ENCODE results near the gene RIMBP2.

The RIMBP2 gene

DNA sequence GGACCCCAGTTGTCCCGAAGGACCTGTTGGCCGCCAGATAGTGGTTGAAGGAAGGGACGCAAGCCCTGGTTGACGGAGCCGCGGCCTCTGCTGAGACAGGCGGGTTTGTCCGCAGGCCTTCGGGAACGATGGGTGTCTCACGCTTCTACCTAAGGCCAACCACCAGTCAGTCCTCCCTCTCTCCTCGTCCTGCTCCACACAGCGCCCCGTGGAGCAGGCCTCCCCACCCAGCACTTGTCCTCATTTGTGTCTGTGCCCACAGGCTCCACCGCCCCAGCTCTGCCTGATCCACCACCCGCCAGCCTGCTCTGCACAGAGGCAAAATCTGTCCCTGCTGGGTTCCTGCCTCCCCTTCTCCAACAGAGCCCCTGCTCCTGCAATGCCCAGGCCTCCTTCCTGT lies 41.0 kb downstream of the RIMBP2 start:
- DNase-seq = no peak

DNA sequence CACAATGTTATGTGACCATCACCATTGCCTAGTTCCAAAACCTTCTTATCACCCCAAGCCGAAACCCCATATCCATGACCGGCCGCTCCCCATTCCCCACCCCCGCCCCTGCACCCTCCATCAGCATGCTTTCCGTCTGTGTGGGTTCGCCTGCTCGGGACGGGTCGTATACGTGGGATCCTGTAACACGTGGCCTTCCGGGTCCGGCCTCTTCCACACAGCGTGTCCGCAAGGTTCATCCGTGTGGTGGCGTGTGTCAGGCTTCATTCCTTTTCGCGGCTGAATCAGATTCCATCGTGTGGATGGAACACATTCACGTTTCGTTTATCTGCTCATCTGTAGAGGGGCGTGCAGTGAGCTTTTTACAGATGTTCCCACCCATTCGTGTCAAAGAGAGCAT lies 41.4 kb downstream of the RIMBP2 start:
- no peak for DNase-seq

DNA sequence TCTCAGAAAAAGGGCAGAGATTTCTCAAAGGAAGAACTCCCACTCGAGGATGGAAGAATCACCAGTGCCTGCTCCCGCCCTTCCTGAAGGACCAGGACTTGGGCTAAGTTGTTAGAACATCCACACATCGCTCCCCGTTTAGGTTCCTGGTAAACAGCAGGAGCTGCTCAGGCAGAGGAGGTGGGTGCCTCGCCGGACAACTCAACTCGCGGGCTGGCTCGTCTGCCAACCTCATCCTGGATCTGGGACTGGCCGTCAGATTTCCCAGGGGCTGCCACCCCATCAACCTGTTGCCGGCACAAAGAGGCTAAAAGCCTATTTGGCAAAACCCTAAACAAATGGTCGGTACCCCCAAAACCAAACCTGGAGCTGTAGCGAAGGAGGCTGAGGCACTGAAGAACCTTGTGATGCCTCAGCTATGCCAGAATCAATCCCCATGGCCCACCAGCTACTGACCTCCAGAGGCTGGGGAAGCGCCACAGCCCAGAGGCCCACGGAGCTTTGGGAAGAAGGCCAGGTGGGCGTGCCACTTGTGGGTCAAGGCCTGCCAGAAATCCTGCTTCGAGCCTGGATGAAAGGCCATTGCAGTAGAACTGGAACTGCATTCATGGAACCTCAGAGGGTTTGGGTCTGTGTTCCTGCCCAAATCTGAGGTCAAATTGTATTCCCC lies 42.9 kb downstream of the RIMBP2 start:
- DNase-seq = no peak

DNA sequence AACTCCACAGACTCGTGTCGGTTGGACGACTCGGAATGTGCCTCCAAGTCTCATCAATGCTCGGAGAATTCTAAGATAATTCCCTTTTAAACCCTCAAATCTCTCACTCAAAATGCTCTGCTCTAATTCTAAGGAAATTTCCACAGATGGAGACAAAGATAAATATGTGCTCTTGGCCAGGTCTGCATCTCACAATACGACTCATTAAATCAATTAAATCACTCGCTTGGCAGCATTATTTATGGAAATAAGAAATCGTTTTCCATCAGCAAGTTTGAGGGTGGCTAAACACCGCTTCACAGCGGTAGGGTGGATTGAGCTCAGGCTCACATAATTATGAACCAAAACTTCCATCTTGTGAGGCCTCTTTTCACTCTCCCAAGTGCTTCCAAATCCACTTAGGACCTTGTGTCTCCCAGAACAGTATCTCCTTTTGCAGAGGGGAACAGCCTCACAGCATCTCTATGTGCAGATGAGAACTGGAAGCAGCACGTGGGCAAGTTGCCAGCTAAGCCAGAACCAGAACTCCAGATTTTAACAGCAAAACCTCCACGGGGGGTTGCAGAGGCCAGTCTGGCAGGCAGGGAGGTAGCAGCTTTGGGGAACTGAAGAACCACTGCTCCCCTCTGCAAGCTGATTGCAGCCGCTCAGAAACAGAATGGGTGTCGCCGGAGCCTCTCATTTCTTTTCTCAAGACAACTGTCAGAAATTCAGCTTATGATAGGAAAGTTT lies 43.8 kb downstream of the RIMBP2 start:
- no peak for DNase-seq

DNA sequence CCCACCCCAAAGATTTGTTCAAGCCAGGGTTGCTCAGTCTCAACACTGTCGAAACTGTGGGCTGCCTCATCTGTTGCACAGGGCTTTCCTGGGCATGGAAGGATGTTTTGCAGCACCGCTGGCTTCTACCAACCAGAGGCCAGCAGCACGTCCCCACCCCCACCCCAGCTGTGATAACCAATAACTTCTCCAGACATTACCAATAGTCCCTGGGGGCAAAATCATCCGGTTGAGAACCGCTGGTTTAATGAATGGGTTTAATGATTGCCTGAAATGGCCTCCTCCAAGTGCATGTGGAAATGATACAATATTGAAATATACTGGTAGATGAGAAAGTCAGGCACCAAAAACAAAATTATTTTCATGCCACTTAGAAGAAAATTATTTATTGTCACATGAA lies 44.5 kb downstream of the RIMBP2 start:
- DNase-seq = no peak

DNA sequence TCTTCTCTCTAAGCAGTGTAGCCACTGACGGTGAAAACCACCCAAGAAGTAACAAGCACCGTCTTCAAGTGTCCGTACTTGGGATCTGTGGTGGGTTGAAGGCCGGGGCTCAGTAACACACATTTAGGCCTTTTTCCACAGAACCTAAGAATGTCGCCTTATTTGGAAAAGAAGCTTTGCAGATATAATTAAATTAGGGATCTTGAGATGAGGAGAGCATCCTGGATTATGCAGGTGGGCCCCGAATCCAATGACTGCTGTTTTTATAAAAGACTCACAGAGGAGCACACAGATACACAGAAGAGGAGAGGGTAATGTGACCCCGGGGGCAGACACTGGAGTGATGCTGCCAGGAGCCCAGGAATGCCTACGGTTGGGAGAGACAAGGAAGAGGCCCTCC lies 46.3 kb downstream of the RIMBP2 start:
- DNase-seq = no peak

DNA sequence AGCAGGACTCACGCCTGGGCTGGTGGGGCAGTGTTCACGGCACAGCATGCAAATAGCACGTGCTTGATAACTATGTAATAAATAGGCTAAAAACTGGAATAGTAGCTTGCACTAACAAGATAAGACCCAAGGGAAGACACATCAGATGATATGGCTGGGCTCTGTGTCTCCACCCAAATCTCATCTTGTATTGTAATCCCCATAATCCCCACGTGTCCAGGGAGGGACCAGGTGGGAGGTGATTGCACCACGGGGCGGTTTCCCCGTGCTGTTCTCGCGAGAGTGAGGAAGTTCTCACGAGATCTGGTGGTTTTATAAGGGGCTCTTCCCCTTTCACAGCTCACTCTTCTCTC lies 46.9 kb downstream of the RIMBP2 start:
- DNase-seq = no peak

DNA sequence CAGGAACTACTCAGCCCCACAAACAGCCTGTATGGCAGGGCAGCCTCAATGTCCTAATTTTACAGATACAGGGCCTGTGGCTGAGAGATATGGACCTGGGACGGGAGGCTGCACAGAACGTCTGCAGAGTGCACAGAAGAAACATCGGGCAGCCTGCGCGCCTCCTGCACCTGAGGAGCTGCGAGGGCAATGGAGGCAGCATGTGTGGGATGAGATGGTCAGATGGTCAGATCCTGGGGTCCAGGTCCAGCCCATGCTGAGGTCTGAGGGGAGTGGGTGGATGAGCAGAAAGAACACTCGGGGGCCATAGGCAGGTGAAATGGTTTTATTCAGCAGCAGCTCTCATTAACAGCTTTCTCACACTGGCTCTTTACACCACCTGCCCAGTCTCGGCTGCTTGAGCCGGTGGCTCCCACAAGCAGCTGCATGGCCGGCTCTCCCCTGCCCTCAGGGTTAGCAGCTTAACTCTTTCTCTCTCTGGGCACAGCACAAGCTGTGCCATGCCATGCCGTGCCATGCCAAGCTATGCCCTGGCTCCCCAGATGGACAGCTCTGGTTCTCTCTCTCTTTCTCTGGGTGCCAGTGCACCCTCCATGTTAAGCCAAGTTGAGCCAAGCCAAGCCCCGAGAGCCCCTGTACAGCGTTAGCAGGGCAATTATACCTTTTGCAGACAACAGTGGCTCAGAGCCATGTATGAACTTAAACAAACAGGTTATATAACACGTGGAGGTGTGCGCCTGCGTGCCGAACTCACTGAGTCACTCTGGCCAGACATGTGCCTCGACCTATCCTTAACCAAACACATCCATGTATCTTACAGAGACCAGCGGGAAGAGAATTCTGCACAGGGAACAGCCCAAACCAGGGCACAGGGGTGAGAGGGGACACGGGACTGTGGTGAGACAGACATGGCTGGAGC lies 47.6 kb downstream of the RIMBP2 start:
- DNase-seq = no peak

DNA sequence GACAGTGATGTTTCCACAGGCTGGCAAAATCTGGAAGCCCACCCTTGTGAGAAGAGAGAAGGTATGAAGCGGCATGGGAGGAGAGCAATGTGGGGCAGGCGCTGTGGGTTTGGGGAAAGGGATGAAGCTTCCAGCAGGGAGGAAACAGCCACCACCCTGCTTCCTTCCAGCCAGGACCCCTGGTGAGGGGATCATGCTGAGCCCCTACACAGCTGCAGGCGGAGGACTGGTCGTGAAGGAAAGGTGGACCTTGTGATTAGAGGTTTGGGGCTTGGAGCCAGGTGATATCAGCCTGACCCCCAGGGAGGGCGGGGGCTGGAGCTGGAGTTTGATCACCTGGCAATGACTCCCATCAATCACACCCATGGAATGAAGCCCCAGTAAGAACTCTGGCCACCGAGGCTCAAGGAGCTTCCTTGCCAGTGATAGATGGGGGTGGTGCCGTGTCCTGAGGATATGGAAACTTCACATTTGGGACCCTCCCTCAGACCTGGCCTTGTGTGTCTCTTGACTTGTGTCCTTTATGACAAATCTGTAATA lies 48.6 kb downstream of the RIMBP2 start:
- DNase-seq = no peak

DNA sequence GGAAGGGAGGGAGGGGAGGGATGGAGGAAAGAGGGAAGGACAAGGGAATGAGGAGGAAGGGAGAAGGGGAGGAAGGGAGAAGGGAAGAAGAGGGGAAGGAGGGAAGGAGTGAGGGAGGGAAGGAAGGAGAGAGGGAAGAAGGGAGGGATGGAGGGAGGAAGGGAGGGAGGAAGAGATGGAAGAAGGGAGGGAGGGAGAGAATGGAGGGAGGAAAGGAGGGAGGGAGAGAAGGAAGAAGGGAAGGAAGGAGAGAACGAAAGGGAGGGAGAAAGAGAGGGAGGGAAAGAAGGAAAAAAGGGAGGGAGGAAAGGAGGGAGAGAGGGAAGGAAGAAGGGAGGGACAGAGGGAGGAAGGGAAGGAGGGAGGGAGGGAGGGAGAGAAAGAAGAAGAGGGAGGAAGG lies 49.5 kb downstream of the RIMBP2 start:
- DNase-seq = no peak

DNA sequence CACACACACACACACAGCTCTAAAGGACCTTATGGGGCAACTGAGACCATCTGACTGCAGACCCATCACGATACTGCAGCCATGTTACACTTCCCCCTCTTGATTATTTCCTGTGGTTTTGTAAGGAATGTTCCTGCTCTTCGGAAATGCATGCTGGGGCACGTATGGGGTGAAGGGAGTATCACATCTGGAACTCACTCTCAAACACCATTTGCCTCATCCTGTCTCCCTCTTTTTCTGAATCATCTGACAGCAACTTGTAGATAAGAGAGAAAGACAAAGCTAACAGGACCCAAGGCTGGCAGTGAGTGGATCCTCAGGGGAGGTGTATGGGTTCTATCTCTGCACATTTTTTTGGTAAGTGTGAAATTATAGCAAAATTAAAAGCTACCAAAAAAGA lies 50.3 kb downstream of the RIMBP2 start:
- DNase-seq = no peak

DNA sequence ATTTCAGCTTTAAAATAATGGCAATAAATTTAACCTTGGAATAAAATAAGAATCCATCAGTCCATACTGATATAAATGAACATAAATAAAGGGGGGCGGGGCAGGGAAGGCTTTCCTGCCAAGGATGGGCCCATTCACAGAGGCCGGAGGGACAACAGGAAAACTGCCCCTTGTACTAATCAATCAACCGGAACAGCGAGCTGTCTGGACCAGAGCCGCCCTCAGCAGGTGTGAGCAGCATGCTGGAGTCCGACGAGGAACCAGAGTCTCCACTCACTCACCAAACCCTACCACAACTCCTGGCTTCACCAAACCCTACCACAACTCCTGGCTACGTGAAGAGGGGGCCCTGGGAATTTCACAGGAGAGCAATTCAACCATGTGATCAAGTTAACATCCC lies 51.3 kb downstream of the RIMBP2 start:
- DNase-seq = no peak

DNA sequence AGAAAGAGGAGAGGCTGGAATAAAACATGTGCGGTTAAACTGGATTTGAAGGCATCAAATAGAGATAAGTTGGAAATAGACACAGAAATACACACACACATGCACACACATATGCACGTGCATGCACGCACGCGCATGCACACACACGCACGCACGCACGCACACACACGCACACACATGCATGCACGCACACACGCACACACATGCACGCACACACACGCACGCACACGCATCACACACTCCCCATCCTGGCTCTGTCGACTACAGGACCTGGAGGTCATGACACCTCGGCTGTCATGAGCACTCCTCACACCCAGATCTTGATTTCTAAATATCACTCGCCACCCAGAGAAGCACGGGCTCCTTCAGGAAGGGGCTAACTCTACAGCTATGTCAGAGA lies 51.8 kb downstream of the RIMBP2 start:
- DNase-seq = no peak

DNA sequence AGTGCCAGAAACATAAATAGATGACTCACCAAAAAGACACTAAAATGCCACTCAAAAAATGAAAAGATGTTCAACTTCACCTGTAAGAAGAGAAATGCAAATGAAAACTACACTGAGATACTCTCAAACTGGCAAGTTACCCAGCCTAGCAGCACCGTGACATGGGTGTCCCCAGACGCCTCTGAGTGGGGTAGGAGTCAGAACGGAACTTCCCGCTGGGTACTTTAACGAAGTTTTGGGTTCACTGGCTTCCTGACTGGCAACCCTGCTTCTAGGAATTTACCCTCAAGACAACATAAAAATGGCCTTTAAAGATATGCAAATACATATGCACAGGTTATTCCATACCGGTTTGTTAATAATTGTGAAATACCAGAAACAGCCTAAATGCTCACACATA lies 52.6 kb downstream of the RIMBP2 start:
- DNase-seq = no peak

DNA sequence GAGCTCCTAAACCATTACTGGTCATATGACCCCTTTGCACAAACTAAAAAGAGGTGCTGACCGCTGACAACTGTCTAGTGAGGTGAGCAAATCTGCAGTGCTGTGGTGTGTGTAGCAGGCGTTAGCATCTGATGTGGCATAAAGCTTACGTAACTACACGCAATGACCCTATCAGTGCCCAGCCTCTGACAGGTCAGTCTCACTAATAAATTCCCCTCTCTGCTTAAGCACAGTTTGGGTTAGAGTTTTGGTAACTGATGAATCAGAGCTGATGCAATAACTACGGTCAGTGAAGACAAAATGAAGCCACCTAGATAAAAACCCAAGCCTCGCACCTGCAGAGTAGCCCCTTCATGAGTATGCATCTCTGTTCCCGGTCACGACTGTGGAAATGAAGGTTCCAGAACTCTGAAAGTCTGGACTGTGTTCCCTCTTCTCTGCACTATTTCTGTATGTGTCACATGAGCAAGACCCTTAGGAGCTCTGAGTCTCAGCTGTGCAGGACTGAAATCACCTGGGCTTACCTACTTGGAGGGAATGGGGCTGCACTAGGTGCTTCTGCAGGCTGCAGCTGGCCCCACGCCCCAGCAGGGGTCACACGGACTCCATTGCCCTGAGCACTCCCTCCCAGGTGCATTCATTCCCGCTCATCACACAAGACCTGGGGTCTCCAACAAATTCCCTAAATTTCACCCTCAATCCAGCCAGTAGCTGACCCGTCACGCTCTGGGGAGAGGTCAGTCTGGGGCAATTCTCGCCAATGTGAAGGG lies 54.4 kb downstream of the RIMBP2 start:
- no peak for DNase-seq

DNA sequence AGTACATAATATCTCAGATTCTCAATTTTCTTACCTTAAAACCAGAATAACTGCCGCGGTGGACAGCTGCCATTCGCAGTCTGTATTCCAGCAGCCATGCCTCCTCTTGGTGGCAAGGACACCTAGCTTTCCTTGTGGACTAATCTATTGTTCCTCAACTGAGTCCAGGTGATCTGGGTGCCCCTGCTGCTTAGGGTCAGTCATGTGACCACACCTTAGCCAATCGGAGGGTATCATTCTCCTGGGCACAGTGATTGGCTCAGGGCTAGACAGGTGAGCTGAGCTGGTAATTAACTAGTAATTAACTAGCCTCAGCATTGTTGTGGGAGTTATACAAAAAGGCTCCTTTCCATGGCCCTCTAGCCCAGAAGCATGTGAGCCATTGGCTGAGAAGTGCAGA lies 55.0 kb downstream of the RIMBP2 start:
- DNase-seq = no peak

DNA sequence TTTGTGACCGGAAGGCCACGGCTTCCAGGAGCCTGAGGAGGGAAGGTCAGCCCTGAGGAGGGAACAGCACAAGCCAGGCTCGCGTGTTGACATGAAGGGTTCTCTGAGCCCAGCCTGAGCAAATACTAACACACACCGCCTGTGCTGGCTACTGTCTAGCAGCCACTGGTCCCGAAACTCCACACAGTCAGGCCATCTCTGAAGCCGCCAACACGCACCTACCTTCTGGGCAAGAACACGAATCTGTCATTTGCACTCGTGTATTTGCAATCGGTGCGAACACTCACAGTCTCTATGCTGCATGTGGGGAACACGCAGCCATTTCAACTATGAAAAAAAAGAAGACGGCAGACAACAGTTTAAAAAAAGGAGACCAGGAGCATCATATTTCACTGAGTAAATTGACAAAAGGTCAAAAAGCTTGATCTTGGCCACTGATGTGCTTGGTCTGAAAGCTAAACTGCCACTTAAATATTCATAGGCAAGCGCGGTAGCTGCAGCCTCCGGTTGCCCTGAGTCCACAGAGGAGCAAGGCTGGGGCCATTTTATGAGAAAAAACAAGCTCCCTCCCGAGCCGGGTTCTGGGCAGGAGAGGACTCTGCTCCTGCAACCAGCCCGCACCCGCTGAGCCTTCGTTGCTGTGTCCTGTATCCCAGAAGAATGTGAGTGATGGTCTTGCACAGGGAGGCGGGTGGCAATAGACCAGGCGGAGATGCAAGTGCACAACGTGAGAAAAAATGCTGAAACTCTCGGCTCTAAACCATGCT lies 57.8 kb downstream of the RIMBP2 start:
- DNase-seq = no peak

DNA sequence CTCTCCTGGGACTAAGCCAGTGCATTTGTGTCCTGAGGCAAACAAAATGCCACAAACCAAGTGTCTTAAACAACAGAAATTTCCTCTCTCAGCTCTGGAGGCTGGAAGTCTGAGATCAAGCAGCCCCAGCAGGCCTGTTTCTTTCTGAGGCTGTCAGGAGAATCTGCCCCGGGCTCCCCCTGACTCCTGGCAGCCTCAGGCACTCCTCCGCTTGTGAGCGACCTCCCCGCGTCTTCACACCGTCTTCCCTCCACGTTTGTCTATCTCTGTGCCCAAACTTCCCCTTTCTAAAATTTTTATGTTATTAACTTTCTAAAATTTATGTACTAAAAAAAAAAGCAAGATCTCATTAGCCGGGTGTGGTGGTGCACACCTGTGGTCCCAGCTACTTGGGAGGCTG lies 59.7 kb downstream of the RIMBP2 start:
- DNase-seq = no peak

DNA sequence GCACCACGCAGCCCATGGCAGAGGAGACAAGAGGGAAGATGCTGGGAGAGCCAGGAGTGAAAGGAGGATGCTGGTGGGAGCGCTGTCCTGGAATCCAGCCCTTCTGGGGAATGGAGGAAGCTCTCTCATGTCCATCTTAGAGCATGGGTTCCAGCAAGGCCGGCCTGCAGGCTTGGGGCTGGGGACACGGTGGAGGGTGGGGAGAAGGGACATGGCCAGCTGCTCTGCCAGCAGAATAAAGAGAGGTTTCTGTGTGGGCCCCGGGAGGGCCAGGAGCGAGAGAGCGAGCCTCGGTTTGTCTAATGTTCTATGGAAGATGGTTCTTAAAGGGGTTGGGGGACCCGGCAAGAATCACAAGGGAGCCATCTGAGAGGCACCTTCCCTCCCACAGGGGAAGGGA lies 60.2 kb downstream of the RIMBP2 start:
- DNase-seq = no peak

DNA sequence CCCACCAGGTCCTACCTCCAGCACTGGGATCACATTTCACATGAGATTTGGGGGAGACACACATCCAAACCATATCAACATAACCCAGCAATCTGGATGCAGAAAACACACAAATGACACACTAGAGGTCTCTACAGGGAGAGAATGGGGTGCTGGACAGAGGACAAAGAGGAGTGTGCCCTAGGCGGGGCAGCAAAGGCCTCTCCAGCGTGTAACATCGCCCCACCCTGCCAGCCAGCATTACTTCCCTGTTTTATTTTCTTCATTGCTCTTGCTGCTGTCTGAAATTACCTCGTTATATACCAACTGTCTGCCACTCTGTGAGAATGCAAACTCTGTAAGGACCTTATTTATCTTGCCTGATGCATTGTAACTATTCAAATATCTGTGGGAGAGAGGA lies 61.1 kb downstream of the RIMBP2 start:
- DNase-seq = no peak

DNA sequence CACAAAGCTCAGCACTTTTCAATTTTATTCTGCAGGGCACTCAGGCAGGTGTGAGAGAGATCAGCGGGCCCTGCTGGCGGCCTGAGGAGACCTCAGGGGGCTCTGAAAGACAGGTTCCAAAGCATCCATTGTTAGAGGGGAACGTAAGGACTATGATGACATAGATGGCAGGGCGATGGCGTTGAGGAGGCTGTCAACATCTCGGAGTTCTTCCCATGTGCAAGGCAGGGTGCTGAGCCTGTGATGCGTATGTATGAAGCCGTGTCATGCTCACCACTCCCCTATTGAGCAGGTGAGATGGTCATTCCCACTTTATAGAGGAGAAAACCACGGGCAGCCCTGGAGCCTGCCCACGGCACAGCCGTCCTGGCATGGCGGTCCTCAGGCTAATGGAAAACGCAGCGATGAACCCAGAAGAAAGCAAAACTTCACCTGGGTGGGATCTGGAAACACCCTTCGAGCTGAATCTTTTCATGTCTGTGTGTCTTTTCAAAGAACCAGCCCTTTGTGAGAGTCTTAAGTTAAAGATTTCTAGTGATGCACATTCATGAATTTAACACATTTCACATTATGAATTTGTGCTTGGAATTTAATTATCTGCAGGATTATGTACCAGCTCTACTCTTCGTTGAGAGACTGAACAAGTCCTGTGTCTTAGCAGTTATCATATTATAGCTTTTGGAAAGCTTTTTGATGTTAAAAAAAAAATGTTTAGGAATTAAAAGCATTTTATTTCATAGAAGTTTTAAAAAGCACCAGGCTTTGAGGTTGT lies 64.7 kb downstream of the RIMBP2 start:
- no peak for DNase-seq

Data from GF-D8 (cell line).